Activated naive CD4-positive, alpha-beta T cell treated with anti-CD3 and anti-CD28 coated beads, Interleukin-2, amount 10 ng/mL, durations not matched to agents 7 days and 5 days (primary cell): ENCODE data around the gene PBX2.

Experiments used
- CTCF ChIA-PET: fragments of 350-600 bp; sonication (Branson Sonifier 250); formaldehyde crosslinking; loops from one replicate; lab custom pipeline; 2021; ENCODE audit warnings: antibody characterized with exemption; lab: Charles Lee
- DNase-seq: peaks from one replicate; pipeline ENCODE4 v3.0.0-alpha.2; 2020
- H3K27ac Mint-ChIP-seq: one replicate; pipeline ENCODE4 v1.8.0; 2021; ENCODE audit warnings: mild to moderate bottlenecking, moderate library complexity, mixed read lengths
- H3K27me3 Mint-ChIP-seq: one replicate; pipeline ENCODE4 v1.8.0; 2021; ENCODE audit warnings: mild to moderate bottlenecking, mixed read lengths
- H3K36me3 Mint-ChIP-seq: one replicate; pipeline ENCODE4 v1.8.0; 2021; ENCODE audit warnings: mixed read lengths
- H3K4me1 Mint-ChIP-seq: one replicate; pipeline ENCODE4 v1.8.0; 2021; ENCODE audit warnings: mixed read lengths
- H3K4me3 Mint-ChIP-seq: one replicate; pipeline ENCODE4 v1.8.0; 2021; ENCODE audit warnings: mild to moderate bottlenecking, moderate library complexity, mixed read lengths
- H3K9me3 Mint-ChIP-seq: one replicate; pipeline ENCODE4 v1.8.0; 2021; ENCODE audit warnings: mixed read lengths

PBX2 gene

GRCh38 chr6:32166411-32167061 lies 23.5 kb downstream of the PBX2 start:
- CTCF ChIA-PET, result interaction anchor here (1.9 kb wide), 1 partner anchor 48 kb away, joined by 4 read pairs; no protein-coding TSS in a partner anchor
- Mint-ChIP-seq H3K27ac (no peak overlapping the region), H3K4me3 (no peak overlapping the region)

GRCh38 chr6:32164295-32164694 lies 25.7 kb downstream of the PBX2 start, which contains the start of gene EGFL8:
TSS of gene EGFL8 (plus strand) at chr6:32164595. CDS start at chr6:32166166, 1,571 bp downstream.
- Mint-ChIP-seq H3K9me3 (no peaks in the 10 kb centered on the region), H3K27me3 (no peaks in the 10 kb centered on the region)

More at GRCh38 chr6:32166411-32167061, 23.5 kb downstream of the PBX2 start:
- DNase-seq, result no peak
- Mint-ChIP-seq H3K4me1 (no peaks in the 10 kb centered on the region), H3K9me3 (no peaks in the 10 kb centered on the region), H3K36me3 (peaks cover 37% of the 10 kb centered on the region), H3K27me3 (no peaks in the 10 kb centered on the region)

GRCh38 chr6:32163559-32164258 lies 26.3 kb downstream of the PBX2 start:
- Mint-ChIP-seq H3K27me3 (no peaks in the 10 kb centered on the region), H3K9me3 (no peaks in the 10 kb centered on the region), H3K27ac (no peak overlapping the region), H3K4me3 (no peak overlapping the region), H3K36me3 (peaks cover 16% of the 10 kb centered on the region), H3K4me1 (no peaks in the 10 kb centered on the region)
- DNase-seq, result no peak
- CTCF ChIA-PET, result interaction anchor here (1.1 kb wide), 1 partner anchor 15 kb away, joined by 3 read pairs; no protein-coding TSS in a partner anchor

More at GRCh38 chr6:32164295-32164694, 25.7 kb downstream of the PBX2 start, which contains the start of gene EGFL8:
- Mint-ChIP-seq H3K4me1 (no peaks in the 10 kb centered on the region), H3K4me3 (no peak within 1 kb of the TSS), H3K36me3 (peaks cover 19% of the 10 kb centered on the region), H3K27ac (no peak within 1 kb of the TSS)
- no peak for DNase-seq
- CTCF ChIA-PET, result interaction anchor here (1.1 kb wide), 1 partner anchor 16 kb away, joined by 3 read pairs; no protein-coding TSS in a partner anchor

- no peak overlapping the region for H3K27ac Mint-ChIP-seq
- H3K9me3 Mint-ChIP-seq, result no peaks in the 10 kb centered on the region
- no peak for DNase-seq
- CTCF ChIA-PET, result no interaction called here
- peaks cover 22% of the 10 kb centered on the region for H3K4me1 Mint-ChIP-seq
- H3K27me3 Mint-ChIP-seq, result peaks cover 10% of the 10 kb centered on the region
- peaks cover 13% of the 10 kb centered on the region for H3K36me3 Mint-ChIP-seq
- H3K4me3 Mint-ChIP-seq, result no peak overlapping the region
Observed at GRCh38 chr6:32158052-32158451, 31.9 kb downstream of the PBX2 start.

GRCh38 chr6:32156891-32157290 lies 33.1 kb downstream of the PBX2 start:
- Mint-ChIP-seq H3K27me3 (peaks cover 21% of the 10 kb centered on the region), H3K27ac (no peak overlapping the region), H3K4me3 (no peak overlapping the region), H3K9me3 (no peaks in the 10 kb centered on the region), H3K4me1 (peaks cover 34% of the 10 kb centered on the region), H3K36me3 (peaks cover 13% of the 10 kb centered on the region)
- no peak for DNase-seq
- CTCF ChIA-PET, result no interaction called here

- H3K4me3 Mint-ChIP-seq, result peak overlapping the region; percentile 83
- peaks cover 13% of the 10 kb centered on the region for H3K36me3 Mint-ChIP-seq
- H3K9me3 Mint-ChIP-seq, result no peaks in the 10 kb centered on the region
- peaks cover 42% of the 10 kb centered on the region for H3K27me3 Mint-ChIP-seq
- peak; percentile 82 for DNase-seq
- H3K27ac Mint-ChIP-seq, result peak overlapping the region; percentile 79
- peaks cover 47% of the 10 kb centered on the region for H3K4me1 Mint-ChIP-seq
- CTCF ChIA-PET, result interaction anchor here (0.8 to 1.3 kb wide), 5 partner anchors 10 to 41 kb away, joined by 3 to 9 read pairs (median 4); no protein-coding TSS in a partner anchor
Observed at GRCh38 chr6:32154514-32155161, 35.4 kb downstream of the PBX2 start.

- CTCF ChIA-PET, result interaction anchor here (0.8 to 1.3 kb wide), 4 partner anchors 9 to 42 kb away, joined by 3 to 9 read pairs (median 4); no protein-coding TSS in a partner anchor
- H3K9me3 Mint-ChIP-seq, result no peaks in the 10 kb centered on the region
- H3K27ac Mint-ChIP-seq, result peak within 1 kb of the TSS; percentile 79
- peaks cover 13% of the 10 kb centered on the region for H3K36me3 Mint-ChIP-seq
- peak within 1 kb of the TSS; percentile 83 for H3K4me3 Mint-ChIP-seq
- H3K4me1 Mint-ChIP-seq, result peaks cover 51% of the 10 kb centered on the region
- DNase-seq, result peak; percentile 85
- H3K27me3 Mint-ChIP-seq, result peaks cover 50% of the 10 kb centered on the region
Observed at GRCh38 chr6:32153564-32154513, 36.2 kb downstream of the PBX2 start, which contains the start of gene PPT2. TSS of gene PPT2 (plus strand) at chr6:32154141. CDS start at chr6:32154595, 454 bp downstream.

GRCh38 chr6:32152769-32153563 lies 37.0 kb downstream of the PBX2 start:
- H3K36me3 Mint-ChIP-seq, result peaks cover 7% of the 10 kb centered on the region
- H3K27ac Mint-ChIP-seq, result peak overlapping the region; percentile 53
- H3K9me3 Mint-ChIP-seq, result no peaks in the 10 kb centered on the region
- peaks cover 59% of the 10 kb centered on the region for H3K4me1 Mint-ChIP-seq
- no peak for DNase-seq
- peak overlapping the region; percentile 51 for H3K4me3 Mint-ChIP-seq
- CTCF ChIA-PET, result no interaction called here
- peaks cover 59% of the 10 kb centered on the region for H3K27me3 Mint-ChIP-seq

GRCh38 chr6:32151863-32152768 lies 37.9 kb downstream of the PBX2 start, which contains the start of gene PRRT1:
TSS of gene PRRT1 (minus strand) at chr6:32151939. CDS start at chr6:32151827, 112 bp downstream.
- H3K27me3 Mint-ChIP-seq, result peaks cover 67% of the 10 kb centered on the region
- DNase-seq, result no peak
- H3K4me3 Mint-ChIP-seq, result peak within 1 kb of the TSS; percentile 51
- no peaks in the 10 kb centered on the region for H3K36me3 Mint-ChIP-seq
- H3K4me1 Mint-ChIP-seq, result peaks cover 62% of the 10 kb centered on the region
- no peak within 1 kb of the TSS for H3K27ac Mint-ChIP-seq
- CTCF ChIA-PET, result interaction anchor here (1.6 kb wide), 1 partner anchor 33 kb away, joined by 5 read pairs; no protein-coding TSS in a partner anchor
- H3K9me3 Mint-ChIP-seq, result no peaks in the 10 kb centered on the region

GRCh38 chr6:32151181-32151862 lies 38.7 kb downstream of the PBX2 start:
- Mint-ChIP-seq H3K4me1 (peaks cover 62% of the 10 kb centered on the region), H3K36me3 (no peaks in the 10 kb centered on the region), H3K9me3 (no peaks in the 10 kb centered on the region), H3K4me3 (peak overlapping the region; percentile 41), H3K27me3 (peaks cover 75% of the 10 kb centered on the region), H3K27ac (no peak overlapping the region)
- no peak for DNase-seq
- CTCF ChIA-PET, result interaction anchor here (1.6 kb wide), 1 partner anchor 32 kb away, joined by 5 read pairs; no protein-coding TSS in a partner anchor
